ENCODE measurements around the gene SOX4.

The SOX4 gene

GRCh38 chr6:21592953-21593352 lies 598 bp upstream of the SOX4 start:
- Histone ChIP-seq H3K27ac (ENCODE audit: extremely low read depth, low read depth, low read length) (peak overlapping the region; percentile 44), H3K4me1 (ENCODE audit: control insufficient read depth, insufficient read depth, low read length) (peaks cover 11% of the 10 kb centered on the region), H3K36me3 (ENCODE audit: control insufficient read depth in 2 of 2, insufficient read depth in 1 of 2, low read length in 2 of 2) (peaks cover 11 to 21% of the 10 kb centered on the region in 2 experiments), H3K9me3 (ENCODE audit: control insufficient read depth, insufficient read depth, low read depth, low read length) (no peaks in the 10 kb centered on the region), H3K4me3 (ENCODE audit: low read depth, low read length) (peak overlapping the region; percentile 31)
- no peak for TF ChIP-seq ZIC2 (tag by site-specific recombination; IDR thresholded peaks at IDR 0.05)
- TF ChIP-seq FEZF1 (tag by site-specific recombination; IDR thresholded peaks at IDR 0.05): peak; percentile 88
- CTCF ChIA-PET: interaction anchor here (0.7 to 1.3 kb wide), 9 partner anchors 110 to 1100 kb away, joined by 3 to 4 read pairs (median 3); no protein-coding TSS in a partner anchor
- POLR2A ChIA-PET: interaction anchor here (0.6 to 8.8 kb wide), 108 partner anchors 9 to 1389 kb away, joined by 3 to 141 read pairs (median 5); partner anchors contain the start of gene CDKAL1

GRCh38 chr6:21593927-21594415 lies 420 bp downstream of the SOX4 start:
- Histone ChIP-seq H3K9me3 (ENCODE audit: control insufficient read depth, insufficient read depth, low read depth, low read length) (no peaks in the 10 kb centered on the region), H3K36me3 (ENCODE audit: control insufficient read depth in 2 of 2, insufficient read depth in 1 of 2, low read length in 2 of 2) (peaks cover 16 to 31% of the 10 kb centered on the region in 2 experiments), H3K4me3 (ENCODE audit: low read depth, low read length) (peak overlapping the region; percentile 55), H3K4me1 (ENCODE audit: control insufficient read depth, insufficient read depth, low read length) (peaks cover 17% of the 10 kb centered on the region), H3K27ac (ENCODE audit: extremely low read depth, low read depth, low read length) (peak overlapping the region; percentile 99)
- ChIA-PET CTCF (interaction anchor here (0.6 to 1.3 kb wide), 13 partner anchors 11 to 1141 kb away, joined by 3 to 7 read pairs (median 3); no protein-coding TSS in a partner anchor), POLR2A (interaction anchor here (0.6 to 8.8 kb wide), 139 partner anchors 8 to 1299 kb away, joined by 3 to 141 read pairs (median 4); partner anchors contain the start of genes CDKAL1 and E2F3)
- TF ChIP-seq, protein P1, sequence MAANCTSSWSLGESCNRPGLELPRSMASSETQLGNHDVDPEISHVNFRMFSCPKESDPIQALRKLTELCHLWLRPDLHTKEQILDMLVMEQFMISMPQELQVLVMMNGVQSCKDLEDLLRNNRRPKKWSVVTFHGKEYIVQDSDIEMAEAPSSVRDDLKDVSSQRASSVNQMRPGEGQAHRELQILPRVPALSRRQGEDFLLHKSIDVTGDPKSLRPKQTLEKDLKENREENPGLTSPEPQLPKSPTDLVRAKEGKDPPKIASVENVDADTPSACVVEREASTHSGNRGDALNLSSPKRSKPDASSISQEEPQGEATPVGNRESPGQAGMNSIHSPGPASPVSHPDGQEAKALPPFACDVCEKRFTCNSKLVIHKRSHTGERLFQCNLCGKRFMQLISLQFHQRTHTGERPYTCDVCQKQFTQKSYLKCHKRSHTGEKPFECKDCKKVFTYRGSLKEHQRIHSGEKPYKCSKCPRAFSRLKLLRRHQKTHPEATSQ (tag by site-specific recombination; IDR thresholded peaks at IDR 0.05): no peak
- TF ChIP-seq ZNF114 (tag by site-specific recombination; IDR thresholded peaks at IDR 0.05) (no peak), ZNF843 (tag by site-specific recombination; IDR thresholded peaks at IDR 0.05) (no peak), ZNF302 (tag by site-specific recombination; IDR thresholded peaks at IDR 0.05; ENCODE audit: low read depth) (no peak), ZFP69B (tag by site-specific recombination; IDR thresholded peaks at IDR 0.05) (no peak), ZNF654 (tag by site-specific recombination; IDR thresholded peaks at IDR 0.05; ENCODE audit: low read depth) (no peak), MEIS1 (CRISPR knock-in tag; IDR thresholded peaks at IDR 0.05; ENCODE audit: borderline replicate concordance) (no peak), ZNF398 (tag by site-specific recombination; IDR thresholded peaks at IDR 0.05) (no peak), MYNN (tag by site-specific recombination; IDR thresholded peaks at IDR 0.05; ENCODE audit: borderline replicate concordance) (no peak), KLF9 (tag by site-specific recombination; IDR thresholded peaks at IDR 0.05; ENCODE audit: low read depth) (no peak), REST (tag by site-specific recombination; IDR thresholded peaks at IDR 0.05) (no peak), ZSCAN23 (tag by site-specific recombination; IDR thresholded peaks at IDR 0.05) (no peak), ZNF792 (tag by site-specific recombination; IDR thresholded peaks at IDR 0.05) (no peak), IKZF3 (tag by site-specific recombination; IDR thresholded peaks at IDR 0.05) (no peak), ZNF600 (tag by site-specific recombination; IDR thresholded peaks at IDR 0.05) (peak; percentile 32; the same call in 1 of the 2 replicates), ZNF501 (tag by site-specific recombination; IDR thresholded peaks at IDR 0.05) (no peak), SALL2 (tag by site-specific recombination; IDR thresholded peaks at IDR 0.05; ENCODE audit: borderline replicate concordance) (no peak), GLI2 (tag by site-specific recombination; IDR thresholded peaks at IDR 0.05; ENCODE audit: borderline replicate concordance, low read depth) (no peak)
- TF ChIP-seq, protein P2, sequence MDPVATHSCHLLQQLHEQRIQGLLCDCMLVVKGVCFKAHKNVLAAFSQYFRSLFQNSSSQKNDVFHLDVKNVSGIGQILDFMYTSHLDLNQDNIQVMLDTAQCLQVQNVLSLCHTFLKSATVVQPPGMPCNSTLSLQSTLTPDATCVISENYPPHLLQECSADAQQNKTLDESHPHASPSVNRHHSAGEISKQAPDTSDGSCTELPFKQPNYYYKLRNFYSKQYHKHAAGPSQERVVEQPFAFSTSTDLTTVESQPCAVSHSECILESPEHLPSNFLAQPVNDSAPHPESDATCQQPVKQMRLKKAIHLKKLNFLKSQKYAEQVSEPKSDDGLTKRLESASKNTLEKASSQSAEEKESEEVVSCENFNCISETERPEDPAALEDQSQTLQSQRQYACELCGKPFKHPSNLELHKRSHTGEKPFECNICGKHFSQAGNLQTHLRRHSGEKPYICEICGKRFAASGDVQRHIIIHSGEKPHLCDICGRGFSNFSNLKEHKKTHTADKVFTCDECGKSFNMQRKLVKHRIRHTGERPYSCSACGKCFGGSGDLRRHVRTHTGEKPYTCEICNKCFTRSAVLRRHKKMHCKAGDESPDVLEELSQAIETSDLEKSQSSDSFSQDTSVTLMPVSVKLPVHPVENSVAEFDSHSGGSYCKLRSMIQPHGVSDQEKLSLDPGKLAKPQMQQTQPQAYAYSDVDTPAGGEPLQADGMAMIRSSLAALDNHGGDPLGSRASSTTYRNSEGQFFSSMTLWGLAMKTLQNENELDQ (tag by site-specific recombination; IDR thresholded peaks at IDR 0.05; ENCODE audit: low read depth): no peak
- TF ChIP-seq, protein P3, sequence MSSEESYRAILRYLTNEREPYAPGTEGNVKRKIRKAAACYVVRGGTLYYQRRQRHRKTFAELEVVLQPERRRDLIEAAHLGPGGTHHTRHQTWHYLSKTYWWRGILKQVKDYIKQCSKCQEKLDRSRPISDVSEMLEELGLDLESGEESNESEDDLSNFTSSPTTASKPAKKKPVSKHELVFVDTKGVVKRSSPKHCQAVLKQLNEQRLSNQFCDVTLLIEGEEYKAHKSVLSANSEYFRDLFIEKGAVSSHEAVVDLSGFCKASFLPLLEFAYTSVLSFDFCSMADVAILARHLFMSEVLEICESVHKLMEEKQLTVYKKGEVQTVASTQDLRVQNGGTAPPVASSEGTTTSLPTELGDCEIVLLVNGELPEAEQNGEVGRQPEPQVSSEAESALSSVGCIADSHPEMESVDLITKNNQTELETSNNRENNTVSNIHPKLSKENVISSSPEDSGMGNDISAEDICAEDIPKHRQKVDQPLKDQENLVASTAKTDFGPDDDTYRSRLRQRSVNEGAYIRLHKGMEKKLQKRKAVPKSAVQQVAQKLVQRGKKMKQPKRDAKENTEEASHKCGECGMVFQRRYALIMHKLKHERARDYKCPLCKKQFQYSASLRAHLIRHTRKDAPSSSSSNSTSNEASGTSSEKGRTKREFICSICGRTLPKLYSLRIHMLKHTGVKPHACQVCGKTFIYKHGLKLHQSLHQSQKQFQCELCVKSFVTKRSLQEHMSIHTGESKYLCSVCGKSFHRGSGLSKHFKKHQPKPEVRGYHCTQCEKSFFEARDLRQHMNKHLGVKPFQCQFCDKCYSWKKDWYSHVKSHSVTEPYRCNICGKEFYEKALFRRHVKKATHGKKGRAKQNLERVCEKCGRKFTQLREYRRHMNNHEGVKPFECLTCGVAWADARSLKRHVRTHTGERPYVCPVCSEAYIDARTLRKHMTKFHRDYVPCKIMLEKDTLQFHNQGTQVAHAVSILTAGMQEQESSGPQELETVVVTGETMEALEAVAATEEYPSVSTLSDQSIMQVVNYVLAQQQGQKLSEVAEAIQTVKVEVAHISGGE (tag by site-specific recombination; conservative IDR thresholded peaks at IDR 0.05; ENCODE audit: low read depth): no peak
